Gastrocnemius medialis (tissue), 4 donors: ENCODE data around the gene RPL31. TPM values are rescaled to one million over a fixed set of nuclear protein-coding genes. Genes with fewer than 3 reads are reported as not detected.

Source experiments
- ATAC-seq, 2 donors: fragments of 150-250 bp; one replicate each; pipeline ENCODE4 v1.9.1; 2016
- DNase-seq, 2 donors: peaks; one replicate each; pipeline ENCODE4 v3.0.0-alpha.2; 2019
- H3K27ac ChIP-seq, 4 donors: fragments of 200-600 bp; sonication (generic); 1 replicate in 1 of 4; 2 replicates in 3 of 4; pipeline ENCODE4 v1.5.1; 2016 to 2018; ENCODE audit warnings: mild to moderate bottlenecking in 2 of 4, moderate library complexity in 1 of 4
- H3K27me3 ChIP-seq, 3 donors: fragments of 200-600 bp; sonication (generic) in 2 of 3; 1 replicate in 1 of 3; 2 replicates in 2 of 3; pipeline versions ENCODE4 v1.5.1 to v1.6.0; 2016 to 2019; ENCODE audit warnings: mild to moderate bottlenecking in 1 of 3, moderate library complexity in 1 of 3
- H3K36me3 ChIP-seq, 2 donors: fragments of 200-600 bp; sonication (generic) in 1 of 2; one replicate each; pipeline ENCODE4 v1.5.1; 2017 to 2018
- H3K4me1 ChIP-seq, 2 donors: fragments of 200-600 bp; sonication (generic) in 1 of 2; one replicate each; pipeline ENCODE4 v1.5.1; 2016 to 2017; ENCODE audit warnings: mild to moderate bottlenecking in 2 of 2
- H3K4me3 ChIP-seq, 4 donors: fragments of 200-600 bp; sonication (generic) in 3 of 4; 1 replicate in 1 of 4; 2 replicates in 3 of 4; pipeline ENCODE4 v1.5.1; 2016 to 2019; ENCODE audit warnings: mild to moderate bottlenecking in 2 of 4
- H3K9me3 ChIP-seq, 3 donors: fragments of 200-600 bp; sonication (generic) in 2 of 3; 1 replicate in 1 of 3; 2 replicates in 2 of 3; pipeline ENCODE4 v1.5.1; 2016 to 2019
- CTCF ChIP-seq, 5 experiments: fragments of 450-650 bp in 3 of 5; fragments of 200-600 bp in 2 of 5; sonication (generic) in 2 of 5; IDR thresholded peaks in 4 of 5; conservative IDR thresholded peaks in 1 of 5; 1 replicate in 4 of 5; 2 replicates in 1 of 5; pipeline ENCODE4 v1.5.1; 2016 to 2019; ENCODE audit warnings: antibody characterized with exemption in 5 of 5, mild to moderate bottlenecking in 3 of 5, moderate library complexity in 3 of 5
- POLR2A ChIP-seq, 2 donors: fragments of 450-650 bp; IDR thresholded peaks; one replicate each; pipeline ENCODE4 v1.6.1; 2017; ENCODE audit warnings: antibody characterized with exemption in 2 of 2, mild to moderate bottlenecking in 2 of 2, moderate library complexity in 2 of 2
- in situ Hi-C, 4 donors: fragments of 200-750 bp; cut with MboI; loops; one replicate each; pipeline versions ENCODE4 v1.15.0 to v1.8.0; 2017; ENCODE audit warnings: low sequenced_read_pairs in 4 of 4
- intact Hi-C: fragments of 100-400 bp; cut with DNase I; formaldehyde crosslinking; loops from one replicate; pipeline ENCODE4 v1.15.1; 2023; ENCODE audit warnings: low total_unique reads
- total RNA-seq, 4 donors: library from RNA; depleted of rRNA; stranded (reverse); fragments of >200 nt; gene quantifications; one replicate each; pipeline versions ENCODE4 v1.1.0 to v1.2.3, GENCODE V29; 2016

Gene RPL31
- total RNA-seq, 4 donors from 2014 or later, result 572 to 825 (median 762) TPM

GRCh38 chr2:101011152-101011551, 9.1 kb downstream of the RPL31 start:
- DNase-seq (no peak), ATAC-seq (no peak)
- Histone ChIP-seq H3K27ac (peak overlapping the region in 2 of 4 donors; percentile 12 to 50), H3K4me3 (no peak overlapping the region), H3K36me3 (peaks cover 0 to 59% of the 10 kb centered on the region in 2 donors), H3K9me3 (no peaks in the 10 kb centered on the region), H3K27me3 (no peaks in the 10 kb centered on the region), H3K4me1 (peaks cover 9 to 21% of the 10 kb centered on the region in 2 donors)
- intact Hi-C loops (loop anchor here (5.0 kb wide), 2 partner anchors 41 to 196 kb away; no protein-coding TSS in a partner anchor), in situ Hi-C loops (no loop called here)
- TF ChIP-seq POLR2A (IDR thresholded peaks at IDR 0.05) (no peak), CTCF (IDR thresholded peaks at IDR 0.05 in 4 of 5, conservative IDR thresholded peaks at IDR 0.05 in 1 of 5) (no peak)

GRCh38 chr2:101012054-101012705, 10.1 kb downstream of the RPL31 start:
- H3K4me3 ChIP-seq, result no peak overlapping the region
- peak overlapping the region; percentile 26 to 50 (median 32) for H3K27ac ChIP-seq
- DNase-seq (no peak), ATAC-seq (no peak)
- H3K9me3 ChIP-seq, result no peaks in the 10 kb centered on the region
- peaks cover 9 to 21% of the 10 kb centered on the region in 2 donors for H3K4me1 ChIP-seq
- H3K36me3 ChIP-seq, result peaks cover 2 to 54% of the 10 kb centered on the region in 2 donors
- intact Hi-C loops (loop anchor here (2.0 to 5.0 kb wide), 3 partner anchors 40 to 195 kb away; no protein-coding TSS in a partner anchor), in situ Hi-C loops (no loop called here)
- TF ChIP-seq CTCF (IDR thresholded peaks at IDR 0.05 in 4 of 5, conservative IDR thresholded peaks at IDR 0.05 in 1 of 5) (no peak), POLR2A (IDR thresholded peaks at IDR 0.05) (no peak)
- H3K27me3 ChIP-seq, result no peaks in the 10 kb centered on the region

- intact Hi-C loops (loop anchor here (1.0 to 5.0 kb wide), 4 partner anchors 25 to 195 kb away; no protein-coding TSS in a partner anchor), in situ Hi-C loops (no loop called here)
- no peak overlapping the region for H3K4me3 ChIP-seq
- peaks cover 2 to 54% of the 10 kb centered on the region in 2 donors for H3K36me3 ChIP-seq
- H3K27me3 ChIP-seq, result no peaks in the 10 kb centered on the region
- H3K27ac ChIP-seq, result peak overlapping the region; percentile 26 to 50 (median 32)
- no peaks in the 10 kb centered on the region for H3K9me3 ChIP-seq
- peaks cover 9 to 21% of the 10 kb centered on the region in 2 donors for H3K4me1 ChIP-seq
- TF ChIP-seq POLR2A (IDR thresholded peaks at IDR 0.05) (no peak), CTCF (IDR thresholded peaks at IDR 0.05 in 4 of 5, conservative IDR thresholded peaks at IDR 0.05 in 1 of 5) (peak; percentile 78 to 88 (median 82))
- peak in 1 of 2 donors; percentile 28 for ATAC-seq
- no peak for DNase-seq
Measured at GRCh38 chr2:101012706-101013181, 10.7 kb downstream of the RPL31 start.

GRCh38 chr2:101014264-101014857, 12.3 kb downstream of the RPL31 start:
- Histone ChIP-seq H3K9me3 (no peaks in the 10 kb centered on the region), H3K27ac (peak overlapping the region in 1 of 4 donors; percentile 19), H3K36me3 (peaks cover 2 to 59% of the 10 kb centered on the region in 2 donors), H3K27me3 (no peaks in the 10 kb centered on the region), H3K4me1 (peaks cover 5 to 13% of the 10 kb centered on the region in 2 donors), H3K4me3 (no peak overlapping the region)
- intact Hi-C loops (loop anchor here (5.0 kb wide), 2 partner anchors 38 to 193 kb away; no protein-coding TSS in a partner anchor), in situ Hi-C loops (no loop called here)
- peak in 1 of 2 donors; percentile 12 for ATAC-seq
- TF ChIP-seq CTCF (IDR thresholded peaks at IDR 0.05 in 4 of 5, conservative IDR thresholded peaks at IDR 0.05 in 1 of 5), result no peak
- no peak for TF ChIP-seq POLR2A (IDR thresholded peaks at IDR 0.05)
- no peak for DNase-seq
